Skin of body (tissue), 2 donors: ENCODE measurements around the gene GRM7. TPM values are rescaled to one million over a fixed set of nuclear protein-coding genes. Genes with fewer than 3 reads are reported as not detected.

Experiments
- DNase-seq: peaks from one replicate; lab custom pipeline; 2025; lab: John Stamatoyannopoulos, UW
- total RNA-seq: library from RNA; depleted of rRNA; stranded (reverse); fragments of >200 nt; gene quantifications from one replicate; pipeline ENCODE4 v1.2.3, GENCODE V29; 2014

The GRM7 gene
- total RNA-seq, 1 donor from 2014 or later: 0.39 TPM

DNA sequence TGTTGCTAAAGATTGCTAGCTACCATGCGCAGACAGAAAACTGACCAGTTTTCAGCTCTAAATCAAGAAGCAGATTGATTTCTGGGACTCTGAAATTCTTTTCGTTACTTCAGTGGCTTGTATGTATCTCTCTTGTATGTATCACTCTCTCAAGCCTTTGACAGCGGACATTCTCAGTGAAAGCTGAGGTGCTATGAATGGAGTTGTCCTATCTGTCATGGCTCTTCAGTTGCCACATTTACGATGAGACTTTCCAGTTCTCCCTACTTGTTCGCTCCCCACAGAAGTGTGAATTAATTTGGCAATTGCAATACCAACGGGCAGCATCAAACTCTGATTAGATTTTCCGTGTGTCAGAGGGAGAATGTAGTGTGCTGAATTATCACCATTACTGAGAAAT is 432.4 kb downstream of the GRM7 start:
- DNase-seq: no peak

DNA sequence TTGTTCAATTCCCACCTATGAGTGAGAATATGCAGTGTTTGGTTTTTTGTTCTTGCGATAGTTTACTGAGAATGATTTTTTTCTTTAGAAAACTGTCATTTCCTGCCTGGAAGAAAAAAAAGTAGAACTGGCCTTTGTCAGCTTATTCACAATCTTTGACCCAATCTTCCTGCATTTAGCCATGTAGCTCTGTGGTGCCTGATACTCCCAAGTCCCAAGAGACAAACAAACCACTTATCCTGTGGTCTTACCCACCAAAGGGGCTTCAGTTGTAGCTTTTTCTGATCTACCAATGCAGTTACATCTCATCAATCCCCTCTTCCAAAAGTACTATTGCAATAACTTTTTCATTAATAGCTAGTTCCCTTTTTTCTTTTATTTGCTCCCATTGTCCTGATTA is 444.6 kb downstream of the GRM7 start:
- no peak for DNase-seq

DNA sequence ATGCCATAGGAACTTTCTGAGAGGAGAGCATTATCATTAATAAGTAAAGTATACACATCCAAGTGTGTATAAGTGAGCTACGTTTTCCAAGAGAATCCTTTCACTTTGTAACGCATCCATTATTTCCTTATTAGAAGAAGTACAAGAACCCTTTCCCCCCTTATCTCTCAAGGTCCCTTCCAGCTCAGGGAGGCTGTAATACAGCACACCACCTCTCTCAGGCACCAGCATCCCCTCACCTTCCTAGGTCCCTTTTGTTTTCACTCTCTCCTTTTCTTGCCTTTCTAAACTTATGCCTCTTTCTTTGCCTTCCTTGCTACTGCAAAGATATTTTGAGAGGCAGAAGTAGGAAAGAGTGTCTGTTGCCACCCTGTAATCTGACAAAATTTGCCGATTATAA is 446.0 kb downstream of the GRM7 start:
- no peak for DNase-seq

DNA sequence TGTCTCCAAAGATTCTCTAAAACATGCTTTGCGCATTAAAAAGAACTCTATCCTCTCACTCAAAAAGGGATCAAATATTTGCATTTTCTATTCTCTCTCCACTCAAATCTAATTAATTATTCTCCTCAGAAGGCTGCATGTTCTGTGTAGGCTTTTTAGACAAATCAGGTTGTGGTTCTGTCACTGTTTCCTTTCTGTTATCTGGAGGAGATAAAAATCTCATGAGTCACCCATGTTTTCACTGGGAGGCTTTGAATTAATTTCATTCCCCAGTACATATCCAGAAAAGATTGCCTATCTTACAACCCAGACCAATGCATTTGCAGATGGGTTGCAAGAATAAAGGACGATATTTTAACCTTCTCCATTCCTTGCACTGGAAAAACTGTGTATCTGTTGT is 446.5 kb downstream of the GRM7 start:
- no peak for DNase-seq

DNA sequence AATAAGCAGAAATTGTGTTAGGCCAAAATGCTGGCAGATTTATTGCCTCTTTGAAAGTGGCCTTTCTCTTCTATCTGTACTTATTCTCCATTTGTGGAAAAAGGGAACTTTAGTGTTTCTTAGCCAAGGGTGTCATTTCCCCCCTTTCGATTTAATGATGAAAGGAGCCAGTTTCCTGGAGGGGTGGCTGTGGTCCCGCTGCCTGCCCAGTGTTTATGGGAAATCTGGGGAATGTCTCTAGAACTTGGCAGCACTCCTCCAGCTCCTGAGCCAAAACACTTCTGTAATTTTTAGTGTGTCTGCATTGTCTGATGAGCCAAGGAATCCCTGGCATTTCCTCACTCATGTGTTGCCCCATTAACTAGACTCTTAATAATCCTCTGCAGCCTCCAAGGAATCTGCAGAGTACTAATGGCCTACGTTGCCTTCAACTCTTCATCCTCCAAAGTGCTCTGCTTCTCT is 448.8 kb downstream of the GRM7 start:
- DNase-seq: peak; percentile 86

DNA sequence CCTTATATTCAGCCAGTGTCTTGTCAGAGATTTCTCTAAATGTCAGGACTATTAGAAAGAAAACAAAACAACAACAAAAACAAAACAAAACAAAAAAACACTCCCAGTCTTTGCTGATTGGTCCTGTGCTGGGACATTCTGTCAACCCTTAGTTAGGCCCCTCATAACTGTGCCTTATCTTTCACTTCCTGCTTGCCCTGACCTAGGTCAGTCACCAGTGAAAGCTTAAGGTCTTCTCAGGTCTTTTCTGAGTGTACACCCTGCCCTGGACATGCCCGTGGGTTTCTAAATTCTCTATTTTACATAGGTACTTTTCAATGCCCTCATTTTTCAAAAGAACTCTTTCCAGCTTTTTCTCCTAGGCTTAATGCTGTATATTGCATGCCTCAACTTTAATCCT is 454.1 kb downstream of the GRM7 start:
- no peak for DNase-seq

DNA sequence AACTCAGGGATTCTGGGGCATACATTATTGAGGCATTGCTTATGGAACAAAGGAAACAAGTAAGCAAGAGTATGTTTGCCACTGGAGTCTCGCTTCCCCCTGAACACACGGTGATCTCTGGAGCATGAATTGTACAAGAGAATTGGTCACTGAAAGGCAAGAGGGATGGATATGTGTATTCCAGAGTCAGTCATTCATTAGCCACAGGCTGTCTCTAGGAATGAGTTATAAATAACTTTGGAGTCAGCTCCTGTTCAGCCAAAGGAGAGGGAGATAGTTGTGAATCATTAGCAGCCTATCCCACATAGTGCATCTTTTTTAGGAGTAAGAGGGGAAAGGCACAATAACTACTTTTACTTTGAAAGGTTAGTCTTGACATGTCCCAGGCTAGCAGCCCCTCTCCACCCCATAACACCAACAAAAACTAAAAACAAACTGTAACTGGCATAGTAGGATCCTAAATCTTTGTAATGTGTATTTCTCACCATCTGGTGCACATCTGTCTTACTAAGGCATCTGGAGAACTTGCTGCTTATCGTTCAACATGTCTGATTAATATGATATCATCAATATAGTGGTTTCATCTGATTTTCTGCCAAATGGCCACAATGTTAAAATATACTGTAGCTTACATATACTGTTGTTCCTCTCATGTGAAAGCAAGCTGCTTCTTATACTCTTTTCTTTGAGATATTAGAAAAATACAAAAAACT is 462.2 kb downstream of the GRM7 start:
- DNase-seq: peak; percentile 91

DNA sequence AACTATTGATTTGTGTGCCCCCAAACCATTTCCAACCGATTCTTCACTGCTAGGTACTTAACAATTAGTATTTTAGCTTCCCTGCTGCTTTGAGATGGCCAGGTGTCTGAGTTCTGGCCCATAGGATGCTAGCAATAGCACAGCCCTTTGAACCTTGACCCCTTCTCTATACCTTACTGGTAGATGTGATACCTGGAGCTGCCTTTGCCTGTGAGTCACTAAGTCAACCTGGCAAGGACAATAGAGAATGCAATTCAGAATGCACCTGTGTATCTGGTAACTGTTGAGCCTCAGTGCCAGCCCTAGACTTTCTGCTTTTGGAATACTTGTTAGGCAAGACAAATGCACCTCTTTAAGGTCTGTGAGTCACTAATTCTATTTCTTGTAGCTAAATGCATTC is 467.4 kb downstream of the GRM7 start:
- DNase-seq: no peak

DNA sequence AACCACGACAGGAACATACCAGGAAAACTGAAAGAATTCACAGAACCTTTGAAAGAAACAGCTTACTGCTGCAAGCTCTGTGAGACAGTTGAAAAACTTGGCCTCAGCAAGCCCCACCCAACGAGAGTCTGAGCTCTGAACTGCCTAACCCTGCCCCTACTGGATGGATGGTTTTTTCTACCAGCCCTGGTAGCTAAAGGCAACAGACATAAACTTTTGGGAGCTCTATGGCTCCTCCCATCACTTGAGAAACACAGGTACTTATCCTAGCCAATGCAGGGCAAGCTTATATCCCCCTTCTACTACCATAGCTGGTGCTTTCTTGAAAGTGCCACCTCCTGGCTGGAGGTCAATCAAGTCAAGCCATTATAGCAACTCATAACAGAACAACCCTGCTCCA is 471.8 kb downstream of the GRM7 start:
- DNase-seq: no peak

DNA sequence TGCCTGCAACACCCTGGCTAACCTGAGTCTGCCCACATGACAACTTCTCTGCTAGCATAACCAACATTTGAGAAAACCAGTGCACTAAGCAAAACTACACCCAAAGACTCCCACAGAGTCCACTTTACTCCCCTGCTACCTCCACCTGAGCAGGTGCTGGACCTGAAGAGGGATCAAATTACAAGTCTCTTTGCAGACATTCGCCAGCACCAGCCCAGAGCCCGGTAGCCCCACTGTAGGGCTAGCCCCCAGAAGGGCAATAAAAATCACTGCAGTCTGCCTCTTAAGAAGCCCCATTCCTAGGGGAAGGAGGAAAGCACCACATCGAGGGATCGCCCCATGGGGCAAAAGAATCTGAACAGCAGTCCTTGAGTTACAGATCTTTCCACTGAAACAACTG is 472.2 kb downstream of the GRM7 start:
- no peak for DNase-seq

DNA sequence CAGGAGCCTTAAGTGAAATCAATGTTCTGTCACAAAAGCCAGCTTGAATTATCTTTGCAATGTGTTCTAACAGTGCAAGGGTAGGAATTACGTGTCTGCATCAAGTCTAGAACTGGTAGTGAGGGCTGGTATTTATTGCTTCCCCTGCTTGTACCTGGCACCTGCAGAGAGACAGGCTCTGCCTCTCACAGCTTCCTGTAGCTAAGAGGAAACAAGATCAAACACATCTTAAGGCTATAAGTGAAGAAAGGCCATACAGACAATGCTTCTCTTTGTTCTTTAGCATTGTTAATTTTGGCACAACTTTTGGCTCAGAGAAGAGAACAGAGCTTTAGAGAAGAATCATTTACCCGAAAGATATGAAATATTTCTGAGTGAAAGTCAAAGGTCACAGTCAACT is 479.9 kb downstream of the GRM7 start:
- no peak for DNase-seq

DNA sequence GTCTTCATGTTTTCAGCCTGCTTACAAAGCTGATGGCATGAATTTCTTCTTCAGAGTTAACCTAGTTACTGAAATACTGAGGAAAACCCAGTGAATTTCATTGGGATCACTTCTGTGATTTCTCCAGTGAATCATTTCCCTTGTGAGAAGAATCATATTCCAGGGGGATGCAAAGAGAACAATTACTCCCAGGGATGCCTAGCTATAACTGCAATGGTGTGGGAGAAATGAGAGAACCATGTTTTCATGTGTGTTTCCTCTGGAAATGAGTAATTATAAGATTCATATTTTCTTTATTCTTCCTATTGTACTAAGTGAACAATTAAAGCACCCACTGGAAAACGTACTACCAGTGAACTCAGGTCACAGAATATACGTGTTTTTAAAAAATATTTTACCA is 485.4 kb downstream of the GRM7 start:
- DNase-seq: no peak

DNA sequence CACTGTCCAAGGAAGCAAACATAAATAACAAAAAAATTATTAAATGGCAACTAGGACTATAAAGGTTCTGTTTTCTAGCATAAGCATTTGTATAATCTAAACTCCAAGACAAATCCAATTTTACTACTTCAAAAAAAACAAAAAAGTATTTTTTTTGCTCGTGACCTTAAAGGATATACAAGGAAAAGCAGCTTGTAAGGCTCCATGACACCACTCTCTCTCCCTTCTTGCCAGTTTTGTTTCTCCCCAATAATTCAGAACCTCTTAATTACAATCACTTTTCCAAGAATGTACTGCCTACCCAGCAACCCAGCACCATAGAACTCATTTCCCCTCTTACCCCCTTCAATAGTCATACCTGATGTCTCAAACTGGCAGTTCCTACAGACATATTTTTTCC is 496.2 kb downstream of the GRM7 start:
- DNase-seq: no peak

DNA sequence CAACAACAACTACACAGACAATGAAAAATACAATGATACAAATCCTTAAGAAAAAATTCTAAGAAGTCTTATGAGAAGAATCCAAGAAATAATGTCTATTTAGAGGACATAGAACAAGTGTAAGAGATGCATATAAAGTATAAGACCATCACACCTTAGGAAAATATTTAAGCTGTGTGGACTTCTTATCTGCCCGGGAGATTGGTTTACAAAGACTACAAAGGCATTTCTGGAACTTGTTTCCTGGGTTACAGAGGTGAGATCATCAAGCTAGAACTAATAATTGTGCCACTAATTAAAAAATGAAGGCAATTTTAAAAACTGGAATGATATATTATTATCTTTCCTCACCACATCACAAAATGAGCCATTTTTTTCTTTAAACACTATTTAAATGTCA is 507.1 kb downstream of the GRM7 start:
- no peak for DNase-seq

DNA sequence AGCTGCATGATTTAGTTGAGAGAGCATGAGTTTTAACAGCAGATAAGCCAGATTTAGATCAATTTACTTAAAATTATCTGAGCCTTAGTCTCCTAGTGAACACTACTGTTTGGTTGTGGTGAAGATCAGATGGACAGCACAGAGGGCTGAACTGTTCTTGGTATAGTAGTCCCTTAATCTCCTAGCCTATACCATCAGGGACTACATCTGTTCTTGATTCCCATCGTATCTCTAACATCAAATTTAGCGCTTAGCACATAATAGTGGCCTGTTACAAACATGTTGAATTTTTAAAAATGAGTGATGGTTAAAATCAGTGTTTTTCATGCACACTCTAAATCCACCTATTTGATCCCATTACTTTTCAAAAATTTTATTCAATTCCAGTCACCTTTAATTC is 507.7 kb downstream of the GRM7 start:
- DNase-seq: no peak

DNA sequence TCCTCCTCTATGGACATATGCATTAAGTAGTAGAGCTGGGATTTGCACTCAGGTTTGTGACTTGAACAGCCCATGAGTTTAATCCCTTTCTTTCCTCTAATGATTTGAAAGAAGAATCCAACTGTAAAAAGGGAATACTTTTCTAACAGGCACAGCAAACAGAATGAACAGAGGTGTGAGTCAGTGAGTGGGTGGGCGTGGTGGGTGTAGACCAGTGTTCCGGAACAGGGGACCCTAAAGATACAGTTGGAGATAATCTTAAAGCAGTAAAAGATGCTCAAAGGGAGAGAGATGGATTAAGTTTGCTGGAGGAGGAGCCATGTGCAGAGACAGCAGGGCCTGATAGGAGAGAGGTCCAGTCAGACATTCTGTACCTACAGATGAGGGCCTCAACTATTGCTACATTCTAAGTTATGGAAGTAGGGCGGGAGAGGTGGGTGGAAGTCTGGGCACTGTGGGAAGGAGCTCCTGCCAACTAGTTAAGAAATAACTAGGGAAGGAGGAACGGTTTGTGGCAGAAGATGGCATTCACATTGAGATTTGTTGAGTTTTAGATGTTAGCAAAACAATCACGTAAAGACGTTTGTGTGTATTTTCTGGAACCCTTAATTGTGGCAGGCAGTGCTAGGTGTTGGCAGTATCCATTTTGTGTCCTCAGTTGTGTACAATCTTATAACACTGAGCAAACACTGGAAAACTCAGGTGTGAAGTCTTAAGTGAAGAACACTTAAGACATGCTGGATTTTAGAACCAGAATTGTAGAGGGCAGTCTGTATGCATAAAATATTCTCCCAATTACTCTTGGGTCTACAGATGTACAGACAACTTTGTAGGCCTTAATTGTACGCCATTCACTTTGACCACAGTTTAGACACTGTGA is 511.0 kb downstream of the GRM7 start:
- DNase-seq: no peak

DNA sequence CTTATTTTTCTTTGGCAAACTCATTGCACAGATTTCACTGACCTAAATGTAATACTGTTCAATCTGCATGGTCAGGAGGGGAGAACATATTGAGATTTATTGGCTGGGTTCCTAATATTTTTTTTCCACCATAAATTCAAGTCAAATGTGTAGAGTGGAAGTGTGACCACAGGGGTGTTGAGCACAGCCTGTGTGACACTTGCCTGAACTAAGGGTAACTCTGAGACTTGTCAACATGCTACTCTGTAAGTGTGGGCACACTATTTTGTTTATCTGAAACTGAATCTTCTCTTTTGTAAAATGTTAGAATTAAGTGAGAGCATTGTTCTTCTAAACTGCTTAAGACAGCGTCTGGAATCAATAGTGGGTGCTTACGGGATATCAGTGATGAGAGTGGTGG is 516.2 kb downstream of the GRM7 start:
- no peak for DNase-seq

DNA sequence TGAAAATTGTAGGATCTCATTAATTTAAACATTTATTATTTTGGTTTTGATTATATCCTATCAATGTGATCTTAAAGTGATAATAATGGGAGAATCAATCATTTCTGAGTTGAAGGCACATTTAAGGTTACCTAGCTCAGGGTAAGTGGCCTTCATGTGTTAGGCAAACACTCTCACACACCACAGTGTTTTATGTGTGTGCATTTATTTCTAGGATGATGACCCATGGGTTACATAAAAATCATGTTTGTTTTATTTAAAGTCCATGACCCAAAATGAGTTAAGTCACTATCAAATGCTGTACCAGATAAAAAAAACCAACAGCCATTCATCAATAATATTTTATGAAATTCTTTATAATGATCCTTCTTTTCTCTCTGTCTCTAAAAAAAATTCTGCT is 520.8 kb downstream of the GRM7 start:
- DNase-seq: no peak

DNA sequence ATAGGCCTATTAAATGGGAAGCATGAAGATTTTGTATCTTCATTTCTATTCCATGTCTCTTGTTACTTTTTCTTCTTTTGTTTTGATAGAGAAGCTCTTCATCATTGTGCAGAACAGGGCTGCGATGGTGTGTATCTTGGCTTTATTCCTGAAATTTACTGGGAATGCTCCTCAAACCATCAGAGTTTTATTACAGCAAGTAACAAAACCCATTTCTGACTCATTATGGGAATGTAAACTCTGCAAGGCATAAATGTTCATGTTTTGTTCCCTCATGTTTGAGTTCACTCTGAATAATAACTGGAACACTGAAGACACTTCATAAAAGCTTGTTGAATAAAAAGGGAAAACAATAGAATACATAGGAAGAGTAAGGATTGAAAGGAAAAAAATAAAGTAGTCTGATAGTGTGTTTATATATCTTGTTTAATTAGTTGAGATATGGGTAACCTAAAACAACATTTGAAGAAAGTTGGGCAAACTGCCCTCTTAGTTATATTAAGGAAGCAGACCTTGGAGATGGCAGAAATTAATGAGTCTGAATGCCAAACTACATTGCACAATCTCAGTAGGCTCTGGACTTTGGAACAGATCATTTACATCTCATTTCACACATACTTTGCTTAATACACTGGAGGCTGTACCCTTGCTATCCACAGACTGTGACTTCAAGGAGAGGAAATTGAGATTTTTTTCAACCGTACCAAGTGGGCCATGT is 521.5 kb downstream of the GRM7 start:
- no peak for DNase-seq

DNA sequence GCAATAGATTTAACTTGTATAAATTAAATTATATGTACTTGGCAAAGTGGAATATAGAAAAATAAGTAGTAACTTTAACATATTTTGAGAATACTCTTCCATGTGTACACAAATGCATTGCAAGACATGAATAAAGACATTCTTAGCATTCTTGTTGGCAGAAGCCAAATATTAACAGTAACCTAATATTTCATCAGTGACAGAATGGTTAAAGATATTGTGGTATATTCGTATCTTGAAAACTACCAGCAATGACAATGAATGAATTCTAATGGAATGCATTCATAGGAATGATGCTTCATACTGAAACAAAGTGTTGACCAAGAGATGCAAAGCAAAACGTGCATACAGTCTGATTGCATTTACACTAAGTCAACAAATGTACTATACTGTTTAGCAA is 524.7 kb downstream of the GRM7 start:
- DNase-seq: no peak

DNA sequence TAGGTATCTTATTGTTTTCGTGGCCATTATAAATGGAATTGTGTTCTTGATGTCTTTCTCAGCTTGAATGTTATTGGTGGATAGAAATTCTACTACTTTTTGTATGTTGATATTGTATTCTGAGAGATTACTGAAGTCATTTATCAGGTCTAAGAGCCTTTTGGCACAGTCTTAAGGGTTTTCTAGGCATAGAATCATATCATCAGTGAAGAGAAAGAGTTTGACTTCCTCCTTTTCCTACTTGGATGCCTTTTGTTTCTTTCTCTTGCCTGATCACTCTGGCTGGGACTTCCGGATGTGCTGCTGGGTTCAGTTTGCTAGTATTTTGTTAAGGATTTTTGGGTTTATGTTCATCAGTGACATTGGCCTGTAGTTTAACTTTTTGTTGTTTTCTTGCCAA is 527.1 kb downstream of the GRM7 start:
- no peak for DNase-seq

DNA sequence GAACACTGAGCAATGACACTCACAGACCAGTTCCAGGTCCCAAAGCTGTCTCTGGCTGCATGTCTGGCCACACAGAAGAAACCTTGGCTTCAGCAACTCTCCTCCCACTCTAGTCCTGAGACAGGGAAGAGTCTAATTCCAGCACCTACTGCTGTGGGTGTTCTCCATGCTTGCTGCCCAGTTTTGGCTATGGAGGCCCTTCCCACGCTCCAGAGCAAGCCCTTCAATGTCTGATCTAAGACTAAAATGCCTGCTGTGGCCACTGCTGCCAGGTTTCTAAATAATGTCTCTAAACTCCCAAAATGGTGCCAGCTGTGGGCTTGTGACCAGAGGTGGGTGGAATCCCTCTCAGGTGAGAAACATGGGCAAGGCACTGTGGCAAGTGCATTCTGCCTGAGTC is 531.3 kb downstream of the GRM7 start:
- no peak for DNase-seq
